ENCODE measurements around the gene SDK1.
"Not testable (repeated sequence)": the region's sequence is repeated elsewhere in the genome, so short reads cannot be mapped to it uniquely, and the experiment has no call there.

The SDK1 gene

DNA sequence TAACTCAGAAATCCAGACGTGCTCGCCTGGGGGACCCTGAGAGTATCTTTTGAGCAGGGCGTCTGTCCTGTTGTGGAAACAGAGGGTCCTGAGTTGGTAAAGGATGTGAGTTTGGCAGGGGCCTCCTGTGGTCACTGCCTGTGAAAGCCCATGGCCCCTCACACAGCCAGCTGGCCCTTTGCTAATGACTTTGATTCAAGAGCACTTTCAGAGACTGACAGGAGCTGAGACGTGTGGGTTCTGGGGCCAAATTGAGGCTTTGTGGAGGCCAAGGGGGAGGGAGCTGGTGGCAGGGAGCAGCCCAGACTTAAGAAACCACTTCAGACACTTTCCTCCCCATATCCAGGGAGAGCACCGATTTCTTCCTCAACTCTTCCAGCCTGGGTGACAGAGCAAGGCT lies 921.6 kb downstream of the SDK1 start:
- DNase-seq = no peak

DNA sequence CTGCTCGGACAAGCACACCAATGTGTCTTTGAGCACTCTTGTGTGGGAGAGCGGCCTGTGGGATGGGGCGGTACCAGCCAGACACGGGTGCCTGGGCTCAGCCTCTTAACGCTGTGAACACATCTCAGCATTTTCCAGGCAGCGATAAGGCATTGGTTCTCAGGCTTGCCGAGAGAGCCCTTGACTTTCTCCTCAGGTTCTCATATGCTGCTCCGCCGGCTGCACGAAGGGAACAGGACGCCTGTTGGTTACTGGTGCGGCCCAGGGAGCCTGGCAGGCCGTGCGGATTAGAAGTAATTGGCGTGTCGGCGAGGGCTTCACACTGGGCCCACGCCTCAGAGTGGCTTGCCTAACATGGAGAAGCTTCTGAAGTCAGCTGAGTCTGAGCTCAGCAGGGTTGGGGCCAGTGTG lies 924.3 kb downstream of the SDK1 start:
- DNase-seq = no peak

DNA sequence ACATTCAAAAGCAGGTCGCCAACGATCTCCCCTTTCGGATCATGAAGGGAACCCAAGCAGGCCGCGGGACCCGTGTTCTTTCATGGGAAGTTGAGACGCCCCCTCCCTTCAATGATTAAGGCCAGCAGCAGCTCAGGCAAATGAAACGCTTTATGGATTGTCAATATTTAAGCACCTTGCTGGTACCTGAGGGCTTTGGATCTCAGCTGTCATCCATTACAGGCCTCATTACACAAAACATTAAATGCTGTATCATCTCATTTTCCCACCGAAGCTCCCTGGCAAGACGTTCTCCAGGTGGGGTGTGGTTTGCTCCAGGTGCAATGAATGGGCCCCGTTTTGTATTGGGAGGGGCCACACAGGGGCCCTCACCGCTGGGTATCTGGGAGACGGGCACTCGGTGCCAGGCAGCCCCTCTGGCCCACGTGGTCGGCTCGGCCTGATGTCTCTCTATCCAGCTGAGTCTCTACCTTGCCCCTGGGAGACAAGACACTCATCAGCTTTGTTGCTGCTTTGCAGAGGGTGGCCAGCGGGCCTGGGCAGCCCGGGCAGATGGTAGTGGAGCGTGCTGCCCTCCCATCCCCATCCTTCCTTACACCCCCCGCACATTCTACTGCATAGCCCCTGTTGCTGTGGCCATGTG lies 925.0 kb downstream of the SDK1 start:
- DNase-seq = no peak

DNA sequence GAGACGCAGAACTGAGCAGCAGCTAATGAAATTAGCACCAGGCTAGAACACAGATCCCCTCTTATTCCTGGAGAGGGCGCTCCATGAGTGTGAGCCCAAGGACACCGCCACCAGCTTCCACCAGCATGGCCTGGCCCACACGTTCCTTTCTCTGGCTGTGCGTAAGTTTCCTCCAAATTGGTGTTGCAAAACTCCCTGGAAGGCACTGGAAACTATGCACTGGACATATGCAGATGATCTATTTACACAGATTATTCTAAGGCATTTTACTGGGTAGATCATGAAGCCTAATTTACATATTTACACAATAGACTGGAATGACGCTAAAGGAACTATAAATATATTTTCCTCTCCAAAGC lies 925.5 kb downstream of the SDK1 start:
- no peak for DNase-seq

DNA sequence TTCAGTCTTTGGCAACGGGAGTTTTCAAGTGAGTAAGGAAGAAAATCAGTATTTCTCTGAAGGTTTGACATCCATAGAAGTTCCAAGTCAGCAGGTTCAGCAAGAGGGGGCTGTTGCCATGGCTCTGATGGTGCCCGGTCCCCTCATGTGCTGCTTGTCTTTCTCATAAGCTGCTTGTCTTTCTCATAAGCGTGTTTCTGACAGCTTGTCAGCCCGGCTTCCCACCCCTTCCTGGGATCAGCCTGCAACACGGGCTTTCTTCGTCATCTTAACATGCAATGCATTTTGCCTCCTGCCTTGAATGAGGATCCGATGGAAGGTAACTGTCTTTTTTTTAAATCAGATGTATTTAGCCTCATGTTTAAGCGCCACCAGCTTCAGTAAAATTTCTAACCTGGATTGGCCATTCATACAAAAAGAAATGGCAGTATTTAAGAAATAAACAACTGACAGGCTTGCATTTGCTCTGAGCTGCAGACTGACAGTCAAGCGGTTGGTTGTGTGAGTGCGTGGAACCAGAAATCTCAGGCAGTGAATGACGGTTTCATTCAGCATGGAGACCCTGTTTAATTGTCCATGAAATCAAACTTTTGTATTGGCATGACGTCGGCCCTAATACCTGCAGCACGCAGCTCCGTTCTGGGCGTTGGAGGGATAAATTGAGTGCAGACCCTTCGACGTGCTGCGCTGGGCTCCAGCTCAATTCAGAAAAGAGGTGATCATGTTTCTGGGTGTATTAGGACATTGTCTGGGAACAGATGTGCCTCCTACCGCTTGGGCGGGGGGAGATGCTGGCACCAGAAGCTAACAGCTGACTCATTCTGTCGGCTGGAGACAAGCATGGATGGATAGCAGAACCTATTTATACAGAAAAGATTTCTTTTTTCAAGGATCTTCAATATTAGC lies 926.3 kb downstream of the SDK1 start:
- DNase-seq = no peak

DNA sequence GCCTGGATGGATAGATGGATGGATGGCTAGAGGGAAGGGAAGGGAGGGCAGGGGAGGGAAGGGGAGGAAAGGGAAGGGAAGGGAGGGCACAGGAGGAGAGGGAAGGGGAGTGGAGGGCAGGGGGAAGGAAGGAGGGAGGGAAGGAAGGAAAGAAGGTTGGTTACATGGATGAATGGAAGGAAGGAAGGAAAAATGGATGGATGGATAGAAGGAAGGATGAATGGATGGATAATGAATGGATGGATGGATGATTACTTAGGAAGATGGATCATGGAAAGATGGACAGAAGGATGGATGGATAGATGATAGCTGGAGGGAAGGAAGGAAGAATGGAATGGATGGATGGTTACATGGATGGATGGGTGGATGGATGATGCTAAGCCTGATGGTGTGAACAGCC lies 929.3 kb downstream of the SDK1 start:
- no peak for DNase-seq

DNA sequence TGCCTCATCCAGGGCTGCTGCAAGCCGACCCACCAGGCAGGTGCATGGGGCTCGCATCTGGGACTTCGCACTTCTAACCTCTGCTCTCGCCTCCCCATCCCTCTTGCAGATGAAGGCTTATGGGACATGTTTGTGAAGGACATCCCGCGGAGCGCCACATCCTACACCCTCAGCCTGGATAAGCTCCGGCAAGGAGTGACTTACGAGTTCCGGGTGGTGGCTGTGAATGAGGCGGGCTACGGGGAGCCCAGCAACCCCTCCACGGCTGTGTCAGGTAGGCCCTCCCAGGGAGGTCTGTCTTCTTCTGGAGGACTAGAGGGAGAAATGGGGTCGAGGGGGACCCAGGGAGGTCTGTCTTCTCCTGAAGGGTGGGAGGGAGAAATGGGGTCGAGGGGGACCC lies 932.1 kb downstream of the SDK1 start:
- no peak for DNase-seq

DNA sequence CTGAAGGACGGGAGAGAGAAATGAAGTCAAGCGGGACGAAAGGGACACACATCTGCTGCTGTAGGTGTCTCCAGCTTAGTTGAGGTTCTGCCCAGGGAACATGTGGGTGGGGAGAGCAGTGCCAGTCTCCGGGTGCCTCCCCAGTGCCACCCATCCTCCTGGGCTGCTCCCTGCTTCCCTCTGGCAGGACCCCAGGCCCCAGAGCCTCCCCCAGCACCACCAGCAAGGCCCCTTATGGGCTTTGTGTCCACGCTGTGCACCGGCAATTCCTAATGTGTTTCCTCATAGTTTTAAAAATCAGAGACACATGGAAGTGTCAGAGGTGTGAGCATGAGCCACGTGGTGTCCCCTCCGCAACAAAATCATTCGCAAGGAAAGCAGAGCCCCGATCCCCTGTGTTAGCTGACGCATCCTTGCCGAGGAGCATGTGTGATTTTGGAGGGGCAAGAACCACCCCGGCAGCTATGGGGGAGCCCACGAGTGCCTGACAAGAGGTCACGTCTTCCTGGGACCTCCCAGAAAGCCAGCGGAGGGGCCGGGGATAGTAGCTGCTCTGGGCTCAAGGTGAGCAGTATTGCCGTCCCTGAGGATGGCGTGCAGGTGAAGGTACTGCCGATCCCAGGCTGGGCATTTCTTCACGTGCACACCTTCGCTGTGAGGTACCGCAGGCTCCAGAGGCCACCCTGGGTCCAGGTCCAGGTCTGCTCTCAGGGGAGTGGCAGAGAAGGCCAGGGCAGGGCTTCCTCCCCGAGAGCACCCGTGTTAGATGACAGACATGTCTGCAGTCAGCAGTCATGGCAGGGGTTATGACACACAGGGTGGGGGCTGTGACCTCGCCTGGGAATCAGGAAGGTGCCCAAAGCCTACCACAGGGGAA lies 932.8 kb downstream of the SDK1 start:
- no peak for DNase-seq

DNA sequence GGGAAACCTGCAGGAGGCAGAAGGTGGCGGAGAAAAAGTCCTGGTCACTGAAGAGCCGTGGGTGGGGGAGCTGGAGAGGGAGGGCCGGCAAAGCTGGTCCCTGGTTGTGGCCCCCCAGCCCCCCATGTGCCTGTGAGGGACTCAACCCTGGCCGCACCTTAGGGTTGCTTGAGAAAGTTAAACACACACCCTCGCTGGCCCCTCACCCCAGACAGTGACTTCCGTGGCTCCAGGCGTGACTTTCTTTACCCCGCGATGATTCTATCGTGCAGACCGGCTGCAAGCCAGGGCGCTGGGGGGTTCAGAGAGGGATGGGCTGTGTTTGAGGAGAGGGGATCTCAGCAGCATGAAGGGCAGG lies 933.4 kb downstream of the SDK1 start:
- DNase-seq = no peak

DNA sequence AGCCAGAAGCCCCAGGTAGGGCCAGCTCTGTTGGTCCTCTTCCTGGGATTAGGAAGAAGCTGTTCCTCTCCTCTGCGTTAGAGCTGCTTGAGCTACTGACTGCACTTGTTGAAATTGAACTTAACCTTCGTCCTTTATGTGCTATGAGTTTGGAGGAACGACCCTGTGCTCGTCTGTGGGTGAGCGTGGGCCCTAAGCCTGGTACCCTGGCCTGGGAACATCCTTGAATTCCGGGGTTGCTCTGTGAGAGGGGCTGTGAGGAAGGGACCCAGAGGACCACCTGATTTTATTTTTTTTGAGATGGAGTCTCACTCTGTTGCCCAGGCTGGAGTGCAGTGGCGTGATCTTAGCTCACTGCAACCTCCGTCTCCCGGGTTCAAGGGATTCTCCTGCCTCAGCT lies 933.8 kb downstream of the SDK1 start:
- no peak for DNase-seq

DNA sequence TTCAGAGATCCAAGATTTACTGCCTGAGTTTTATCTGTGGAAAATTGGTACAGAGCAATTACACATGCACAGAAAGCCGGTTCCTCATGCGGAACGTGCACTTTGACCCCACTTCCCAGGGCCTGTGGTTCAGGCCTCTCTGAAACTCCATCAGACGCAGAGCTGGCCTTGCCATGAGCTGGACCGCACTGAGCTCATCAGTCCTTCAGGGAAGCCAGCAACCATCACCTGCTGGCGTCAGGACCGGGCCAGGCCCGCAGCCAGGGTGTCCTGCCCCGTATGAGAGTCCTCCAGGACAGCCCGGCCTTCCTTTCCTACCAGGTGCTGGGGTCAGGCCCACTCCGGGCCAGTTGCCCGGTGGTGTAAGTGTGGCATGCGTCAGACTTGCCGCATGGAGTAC lies 934.5 kb downstream of the SDK1 start:
- DNase-seq = no peak

DNA sequence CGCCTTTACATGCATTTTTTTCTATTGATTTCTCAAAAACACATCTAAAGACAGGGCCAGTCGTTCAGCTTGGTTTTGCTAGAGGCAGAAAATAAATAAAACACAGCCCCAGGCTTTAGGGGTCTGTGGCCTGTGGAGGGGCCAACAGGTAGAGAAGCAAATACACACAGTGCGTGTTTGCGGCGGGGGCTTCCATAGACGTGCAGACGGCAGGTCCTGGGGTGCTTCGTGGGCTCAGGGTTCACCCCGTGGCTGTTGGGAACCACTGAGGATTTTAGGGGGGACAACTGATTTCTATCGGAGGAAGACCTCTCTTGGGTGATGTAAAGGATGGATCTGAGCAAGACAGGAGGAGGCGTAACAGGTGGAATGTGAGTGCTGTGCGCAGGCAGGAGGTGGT lies 935.3 kb downstream of the SDK1 start:
- DNase-seq = no peak

DNA sequence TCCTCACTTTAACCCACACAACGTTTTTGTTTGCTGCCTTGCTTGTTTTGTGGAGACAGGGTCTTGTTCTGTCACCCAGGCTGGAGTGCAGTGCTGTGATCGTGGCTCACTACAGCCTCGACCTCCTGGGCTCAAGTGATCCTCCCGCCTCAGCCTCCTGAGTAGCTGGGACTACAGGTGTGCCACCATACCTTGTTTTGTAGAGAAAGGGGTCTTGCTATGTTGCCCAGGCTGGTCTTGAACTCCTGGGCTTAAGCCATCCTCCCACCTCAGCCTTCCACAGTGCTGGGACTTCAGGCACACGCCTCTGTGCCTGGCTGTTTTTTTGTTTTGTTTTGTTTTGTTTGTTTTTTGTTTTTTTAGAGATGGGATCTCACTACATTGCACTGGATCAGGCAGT lies 935.8 kb downstream of the SDK1 start:
- DNase-seq = not testable (repeated sequence)

DNA sequence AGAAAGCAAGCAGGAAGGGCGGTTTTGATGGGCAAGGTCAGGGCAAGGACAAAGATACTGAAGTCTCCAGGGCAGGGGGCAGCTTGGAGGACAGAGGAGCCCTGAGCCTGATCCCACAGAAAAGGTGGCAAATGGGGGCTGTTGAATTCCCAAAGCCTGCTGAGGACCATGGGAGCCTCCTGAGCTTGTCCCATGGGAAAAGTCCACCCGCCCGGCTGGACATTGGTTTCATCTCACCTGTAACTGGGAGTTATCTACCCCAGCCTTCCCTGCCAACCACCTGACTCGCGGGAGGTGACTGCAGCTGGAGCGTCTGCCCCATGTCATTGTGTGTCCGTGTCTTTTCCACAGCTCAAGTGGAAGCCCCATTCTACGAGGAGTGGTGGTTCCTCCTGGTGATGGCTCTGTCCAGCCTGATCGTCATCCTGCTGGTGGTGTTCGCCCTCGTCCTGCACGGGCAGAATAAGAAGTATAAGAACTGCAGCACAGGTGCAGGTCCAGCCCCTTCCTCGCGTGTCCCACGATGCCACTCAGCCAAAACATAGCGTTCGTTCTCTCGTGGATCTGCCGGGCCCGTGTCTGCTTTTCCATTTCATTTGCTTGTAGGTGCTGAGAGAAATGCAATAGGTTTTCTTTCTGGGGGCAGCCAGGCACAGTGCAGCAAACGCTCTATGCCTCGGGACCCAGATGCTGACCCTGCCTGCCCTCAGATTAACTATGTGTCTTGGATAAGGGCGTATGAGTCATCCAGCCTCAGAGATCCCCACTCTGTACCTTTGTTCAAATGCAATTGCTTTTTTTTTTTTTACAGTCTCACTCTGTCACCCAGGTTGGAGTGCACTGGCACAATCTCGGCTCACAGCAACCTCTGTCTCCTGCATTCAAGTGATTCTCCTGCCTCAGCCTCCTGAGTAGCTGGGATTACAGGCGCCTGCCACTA lies 936.5 kb downstream of the SDK1 start:
- no peak for DNase-seq

DNA sequence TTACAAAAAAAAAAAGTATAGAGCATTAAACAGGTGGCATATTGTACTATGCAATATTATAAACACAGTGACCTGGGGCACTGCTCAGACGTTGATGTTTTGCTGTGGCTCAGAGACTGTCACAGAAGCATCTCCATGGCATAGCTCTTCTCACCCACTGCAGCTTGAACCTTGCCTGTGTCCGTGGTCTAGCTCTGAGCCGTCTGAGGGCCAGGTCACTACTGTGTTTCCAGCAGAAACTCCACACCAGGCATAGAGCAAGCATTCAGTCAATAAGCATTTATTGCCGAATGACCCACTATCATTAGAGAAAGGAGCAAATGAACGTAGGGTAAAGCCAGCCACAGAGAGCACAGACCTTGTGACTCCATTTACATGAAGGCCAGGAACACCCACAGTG lies 937.8 kb downstream of the SDK1 start:
- no peak for DNase-seq

DNA sequence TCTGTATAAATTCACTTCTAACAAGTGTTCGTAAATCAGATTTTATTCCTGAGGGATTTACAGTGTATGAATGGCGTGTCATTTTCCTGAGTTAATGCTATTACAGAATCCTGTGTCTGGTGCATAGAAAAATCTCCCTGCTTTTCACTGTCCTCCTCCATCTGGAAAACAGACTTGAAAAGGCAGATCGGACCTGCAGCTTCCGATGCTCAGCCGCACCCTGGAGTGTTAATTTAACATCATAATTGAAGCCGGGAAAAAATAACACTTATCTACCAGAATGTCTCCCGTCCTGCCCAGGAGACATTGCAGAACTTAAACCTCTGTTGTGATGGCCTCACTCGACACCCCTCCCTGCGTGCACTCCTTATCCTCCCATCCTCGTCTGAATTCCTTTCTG lies 939.0 kb downstream of the SDK1 start:
- DNase-seq = no peak

DNA sequence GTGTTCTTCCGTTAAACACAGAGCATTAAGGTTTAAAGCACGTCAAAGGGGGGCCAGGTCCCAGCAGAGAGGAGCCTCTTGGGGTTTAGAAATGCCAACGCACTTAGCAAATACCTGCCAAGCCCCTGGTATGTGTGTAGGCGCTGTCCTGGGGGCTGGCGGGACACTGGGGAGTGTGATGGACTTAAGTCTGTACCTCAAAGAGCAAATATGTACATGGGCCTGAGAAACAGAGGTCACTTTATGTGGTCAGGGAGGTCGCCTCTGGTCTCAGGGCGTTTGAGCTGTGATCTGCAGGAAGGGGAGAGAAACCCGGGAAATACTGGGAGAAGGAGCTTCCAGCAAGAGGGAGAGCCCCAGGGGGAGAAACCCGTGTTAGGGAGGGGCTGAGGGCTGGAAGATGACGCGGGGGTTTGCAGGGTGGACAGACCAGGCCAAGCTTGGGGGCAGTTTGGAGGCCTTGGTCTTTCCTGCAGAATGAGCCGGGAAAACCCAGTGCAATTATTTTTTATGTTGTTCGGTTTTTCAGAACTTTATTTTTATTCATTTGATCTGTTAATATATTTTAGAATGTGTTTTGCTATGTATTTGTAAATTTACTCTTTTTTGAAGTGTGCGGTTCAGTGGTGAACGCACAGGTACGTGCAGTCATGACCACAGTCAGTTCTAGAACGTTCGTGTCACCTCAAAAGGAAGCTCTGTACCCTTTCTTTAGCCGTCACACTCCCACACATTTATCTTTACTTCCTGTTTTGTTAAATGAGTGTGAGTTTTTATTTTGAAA lies 939.7 kb downstream of the SDK1 start:
- DNase-seq = no peak

DNA sequence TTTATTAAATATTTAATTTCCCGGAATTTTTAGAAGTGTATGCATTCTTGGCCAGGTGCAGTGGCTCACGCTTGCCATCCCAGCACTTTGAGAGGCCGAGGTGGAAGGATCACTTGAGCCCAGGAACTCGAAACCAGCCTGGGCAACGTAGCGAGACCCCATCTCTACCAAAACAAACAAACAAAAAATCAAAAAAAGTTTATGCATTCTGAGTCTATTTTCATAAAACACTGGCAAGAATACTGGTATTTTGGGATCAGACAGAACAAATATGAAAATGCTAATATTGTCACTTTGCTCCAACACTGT lies 940.2 kb downstream of the SDK1 start:
- no peak for DNase-seq

DNA sequence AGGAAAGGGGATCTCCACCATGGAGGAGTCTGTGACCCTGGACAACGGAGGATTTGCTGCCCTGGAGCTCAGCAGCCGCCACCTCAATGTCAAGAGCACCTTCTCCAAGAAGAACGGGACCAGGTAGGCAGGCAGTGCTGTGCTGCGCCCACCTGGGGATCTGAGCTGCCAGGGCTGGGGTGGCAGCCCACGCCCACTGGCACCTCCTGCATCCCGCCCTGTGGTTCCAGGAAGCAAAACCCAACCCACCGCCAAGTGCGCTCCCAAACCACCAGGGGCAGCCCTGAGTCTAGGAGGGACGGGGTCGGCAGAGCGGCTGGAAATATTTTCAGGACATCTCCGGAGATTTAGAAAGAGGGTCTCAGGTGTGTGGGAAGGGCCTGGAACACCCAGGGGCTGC lies 940.7 kb downstream of the SDK1 start:
- DNase-seq = no peak

DNA sequence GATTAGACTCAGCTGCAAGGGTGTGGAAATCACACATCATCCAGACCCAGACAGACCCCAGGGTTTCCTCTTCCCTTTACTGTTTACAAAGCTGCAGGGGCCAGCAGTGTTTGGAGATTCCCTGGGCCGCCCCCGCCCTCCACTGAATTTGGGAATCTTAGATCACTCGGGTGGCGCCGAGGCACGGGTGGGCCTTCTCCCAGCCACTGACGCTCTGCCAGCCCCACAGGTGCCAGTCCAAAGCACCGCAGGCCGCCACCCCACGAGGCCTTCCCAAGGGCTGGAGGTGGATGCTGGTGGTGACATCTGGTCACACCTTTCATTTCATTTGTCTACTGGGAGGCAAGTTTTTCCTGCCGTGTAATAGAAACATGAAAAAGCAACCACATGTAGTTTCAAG lies 941.7 kb downstream of the SDK1 start:
- DNase-seq = no peak

DNA sequence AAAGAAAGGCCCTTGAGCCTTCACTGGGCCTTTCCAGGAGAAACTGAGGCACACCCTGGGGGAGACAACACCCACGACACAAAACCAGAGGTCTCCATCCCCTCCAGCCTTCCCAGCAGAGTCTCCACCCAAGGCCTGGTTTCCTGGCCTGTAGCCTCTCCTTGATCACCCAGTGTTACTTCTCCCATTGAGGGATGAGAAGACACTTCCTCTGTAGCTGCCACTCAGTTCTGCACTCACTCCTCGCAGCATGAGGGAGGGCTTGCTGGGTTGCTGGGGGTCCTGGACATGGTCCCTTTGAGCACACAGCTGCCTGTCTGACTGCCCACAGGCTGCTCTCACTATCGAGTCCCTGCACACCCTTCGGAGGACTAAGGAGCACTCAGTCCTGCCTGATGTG lies 943.0 kb downstream of the SDK1 start:
- DNase-seq = no peak

DNA sequence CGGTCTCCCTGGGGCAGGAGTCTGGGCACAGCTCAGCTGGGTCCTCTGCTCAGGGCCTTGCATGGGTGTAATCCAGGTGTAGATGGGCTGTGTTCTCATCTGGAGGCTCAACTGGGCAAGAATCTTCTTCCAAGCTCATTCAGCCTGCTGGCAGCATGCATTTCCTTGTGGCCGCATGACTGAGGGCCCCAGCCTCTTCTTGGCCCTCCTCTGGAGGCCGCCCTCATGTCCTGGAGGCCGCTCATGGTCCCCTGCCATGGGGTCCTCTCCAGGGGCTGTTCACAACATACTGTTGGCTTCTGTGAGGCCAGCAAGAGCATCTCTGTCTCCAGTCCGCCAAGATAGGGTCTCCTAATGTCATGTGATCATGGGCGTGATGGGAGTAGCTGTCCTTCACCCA lies 943.6 kb downstream of the SDK1 start:
- no peak for DNase-seq

Data from CD4-positive, alpha-beta T cell treated with Interleukin-6 for 4 hours (primary cell).